Endothelial cell (in vitro differentiated cells): ENCODE results near the gene PKD2. TPM values are rescaled to one million over a fixed set of nuclear protein-coding genes. Genes with fewer than 3 reads are reported as not detected.

ENCODE experiments used
- DNase-seq: peaks from one replicate; pipeline ENCODE4 v3.0.0; 2021; ENCODE audit warnings: low spot score
- H3K27ac Mint-ChIP-seq: one replicate; pipeline ENCODE4 v1.8.0; 2021; ENCODE audit warnings: mixed read lengths, inconsistent platforms; ENCODE audit not compliant: unreplicated experiment
- H3K27me3 Mint-ChIP-seq: one replicate; pipeline ENCODE4 v1.8.0; 2021; ENCODE audit warnings: mild to moderate bottlenecking, moderate library complexity, mixed read lengths, inconsistent platforms; ENCODE audit not compliant: unreplicated experiment
- H3K36me3 Mint-ChIP-seq: one replicate; pipeline ENCODE4 v1.8.0; 2021; ENCODE audit warnings: mild to moderate bottlenecking, low read depth, mixed read lengths, inconsistent platforms; ENCODE audit not compliant: unreplicated experiment
- H3K4me1 Mint-ChIP-seq: one replicate; pipeline ENCODE4 v1.8.0; 2021; ENCODE audit warnings: mild to moderate bottlenecking, mixed read lengths, inconsistent platforms; ENCODE audit not compliant: unreplicated experiment
- H3K4me3 Mint-ChIP-seq: one replicate; pipeline ENCODE4 v1.8.0; 2021; ENCODE audit warnings: mild to moderate bottlenecking, mixed read lengths, inconsistent platforms; ENCODE audit not compliant: unreplicated experiment
- H3K9me3 Mint-ChIP-seq: one replicate; pipeline ENCODE4 v1.8.0; 2021; ENCODE audit warnings: mixed read lengths, inconsistent platforms; ENCODE audit not compliant: unreplicated experiment
- CTCF ChIP-seq: fragments of 200-600 bp; sonication (generic); IDR thresholded peaks from one replicate; pipeline ENCODE4 v1.5.0; 2021; ENCODE audit warnings: antibody characterized with exemption; ENCODE audit not compliant: unreplicated experiment
- total RNA-seq: library from RNA; stranded (reverse); fragmentation: NEBNext Ultra II Directional; extraction: Animal tissue kit (Norgen Biotek cat#: 25700); gene quantifications from one replicate; pipeline ENCODE4 v1.2.1, GENCODE V29; 2021; ENCODE audit not compliant: unreplicated experiment

The PKD2 gene
- total RNA-seq, 1 donor from 2014 or later = 31.1 TPM

- Mint-ChIP-seq H3K27me3 (no peaks in the 10 kb centered on the region), H3K4me1 (no peaks in the 10 kb centered on the region), H3K9me3 (no peaks in the 10 kb centered on the region), H3K4me3 (no peak overlapping the region), H3K36me3 (peaks cover 15% of the 10 kb centered on the region), H3K27ac (no peak overlapping the region)
- no peak for TF ChIP-seq CTCF
- DNase-seq = no peak
Measured at GRCh38 chr4:88045021-88045420, 37.6 kb downstream of the PKD2 start.

GRCh38 chr4:88054229-88054628 lies 46.8 kb downstream of the PKD2 start:
- H3K27me3 Mint-ChIP-seq = no peaks in the 10 kb centered on the region
- no peak overlapping the region for H3K4me3 Mint-ChIP-seq
- H3K27ac Mint-ChIP-seq = no peak overlapping the region
- no peak for DNase-seq
- no peaks in the 10 kb centered on the region for H3K9me3 Mint-ChIP-seq
- H3K4me1 Mint-ChIP-seq = peaks cover 5% of the 10 kb centered on the region
- TF ChIP-seq CTCF = no peak
- peaks cover 15% of the 10 kb centered on the region for H3K36me3 Mint-ChIP-seq

GRCh38 chr4:88054901-88055300 lies 47.5 kb downstream of the PKD2 start:
- no peak overlapping the region for H3K4me3 Mint-ChIP-seq
- no peaks in the 10 kb centered on the region for H3K9me3 Mint-ChIP-seq
- H3K4me1 Mint-ChIP-seq = peaks cover 12% of the 10 kb centered on the region
- DNase-seq = peak; percentile 56
- no peak overlapping the region for H3K27ac Mint-ChIP-seq
- TF ChIP-seq CTCF = peak; percentile 23
- H3K27me3 Mint-ChIP-seq = no peaks in the 10 kb centered on the region
- H3K36me3 Mint-ChIP-seq = peaks cover 15% of the 10 kb centered on the region

- no peak for TF ChIP-seq CTCF
- peaks cover 32% of the 10 kb centered on the region for H3K4me1 Mint-ChIP-seq
- DNase-seq = no peak
- H3K27ac Mint-ChIP-seq = no peak overlapping the region
- H3K9me3 Mint-ChIP-seq = no peaks in the 10 kb centered on the region
- H3K4me3 Mint-ChIP-seq = no peak overlapping the region
- no peaks in the 10 kb centered on the region for H3K27me3 Mint-ChIP-seq
- H3K36me3 Mint-ChIP-seq = peaks cover 17% of the 10 kb centered on the region
Measured at GRCh38 chr4:88058295-88058694, 50.9 kb downstream of the PKD2 start.

- H3K4me1 Mint-ChIP-seq = peaks cover 41% of the 10 kb centered on the region
- H3K36me3 Mint-ChIP-seq = peaks cover 24% of the 10 kb centered on the region
- no peaks in the 10 kb centered on the region for H3K27me3 Mint-ChIP-seq
- no peaks in the 10 kb centered on the region for H3K9me3 Mint-ChIP-seq
- peak overlapping the region; percentile 94 for H3K27ac Mint-ChIP-seq
- no peak for TF ChIP-seq CTCF
- H3K4me3 Mint-ChIP-seq = peak overlapping the region; percentile 18
- DNase-seq = peak; percentile 7
Measured at GRCh38 chr4:88059766-88060165, 52.3 kb downstream of the PKD2 start.
